NCI-H187 (cell line): Measurements from ENCODE around the gene SFMBT1.

Experiments
- DNase-seq, 2 experiments: peaks; one replicate each; lab custom pipeline; 2025; lab: John Stamatoyannopoulos, UW

SFMBT1 gene, protein sequence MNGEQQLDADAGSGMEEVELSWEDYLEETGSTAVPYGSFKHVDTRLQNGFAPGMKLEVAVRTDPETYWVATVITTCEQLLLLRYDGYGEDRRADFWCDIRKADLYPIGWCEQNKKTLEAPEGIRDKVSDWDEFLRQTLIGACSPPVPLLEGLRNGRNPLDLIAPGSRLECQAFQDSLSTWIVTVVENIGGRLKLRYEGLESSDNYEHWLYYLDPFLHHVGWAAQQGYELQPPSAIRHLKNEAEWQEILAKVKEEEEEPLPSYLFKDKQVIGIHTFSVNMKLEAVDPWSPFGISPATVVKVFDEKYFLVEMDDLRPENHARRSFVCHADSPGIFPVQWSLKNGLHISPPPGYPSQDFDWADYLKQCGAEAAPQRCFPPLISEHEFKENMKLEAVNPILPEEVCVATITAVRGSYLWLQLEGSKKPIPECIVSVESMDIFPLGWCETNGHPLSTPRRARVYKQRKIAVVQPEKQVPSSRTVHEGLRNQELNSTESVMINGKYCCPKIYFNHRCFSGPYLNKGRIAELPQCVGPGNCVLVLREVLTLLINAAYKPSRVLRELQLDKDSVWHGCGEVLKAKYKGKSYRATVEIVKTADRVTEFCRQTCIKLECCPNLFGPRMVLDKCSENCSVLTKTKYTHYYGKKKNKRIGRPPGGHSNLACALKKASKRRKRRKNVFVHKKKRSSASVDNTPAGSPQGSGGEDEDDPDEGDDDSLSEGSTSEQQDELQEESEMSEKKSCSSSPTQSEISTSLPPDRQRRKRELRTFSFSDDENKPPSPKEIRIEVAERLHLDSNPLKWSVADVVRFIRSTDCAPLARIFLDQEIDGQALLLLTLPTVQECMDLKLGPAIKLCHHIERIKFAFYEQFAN

GRCh38 chr3:53045518-53046170 is at the start of gene SFMBT1:
Gene SFMBT1, minus strand, starts transcription at chr3:53046073. Its CDS starts 76,945 bp downstream, at chr3:52969128.
- DNase-seq: peak in 1 of 2 experiments; percentile 33

- DNase-seq: no peak
These were observed 47.1 kb upstream of the SFMBT1 start for GRCh38 chr3:53092942-53093341.

GRCh38 chr3:53092216-53092615 is 46.3 kb upstream of the SFMBT1 start:
- DNase-seq: no peak

DNA sequence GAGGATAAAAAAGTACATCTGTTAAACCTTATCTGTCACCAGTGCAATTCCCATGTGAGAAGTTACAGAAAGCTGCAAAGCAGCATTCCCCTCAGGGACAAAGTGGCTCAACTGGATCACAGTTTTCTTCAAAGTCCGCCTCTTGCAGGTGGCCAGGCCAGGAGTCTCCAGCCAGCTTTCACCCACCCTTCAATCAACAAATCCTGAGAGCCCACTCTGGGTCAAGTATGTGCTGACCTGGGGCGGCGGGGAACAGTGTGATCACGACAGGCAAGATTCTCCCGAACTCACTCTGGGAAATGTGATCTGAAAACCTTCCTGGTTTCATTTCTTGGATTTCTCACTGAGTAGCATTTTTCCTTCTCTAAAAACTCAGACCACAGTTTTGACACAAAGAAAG is 45.1 kb upstream of the SFMBT1 start:
- no peak for DNase-seq

DNA sequence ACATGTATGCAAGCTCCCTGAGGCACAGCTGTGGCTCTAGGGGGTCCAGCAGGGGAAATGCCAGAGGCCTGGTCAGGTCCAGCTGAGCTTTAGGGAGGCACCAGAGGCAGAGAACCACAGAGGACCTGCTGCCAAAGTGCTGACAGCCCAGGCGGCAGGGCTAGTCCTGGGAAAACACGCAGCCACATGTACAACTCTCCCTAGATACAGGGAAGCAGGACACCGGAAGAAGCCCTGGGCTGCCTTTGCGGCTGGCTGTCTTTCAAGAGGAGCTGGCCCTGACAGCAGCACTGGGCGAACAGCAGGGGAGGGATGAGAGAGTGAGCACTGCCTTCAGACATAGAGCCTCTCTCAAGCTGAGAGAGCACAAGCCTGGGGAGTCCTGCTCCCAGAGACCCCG is 43.6 kb upstream of the SFMBT1 start:
- no peak for DNase-seq

- no peak for DNase-seq
These were observed 39.6 kb upstream of the SFMBT1 start for GRCh38 chr3:53085476-53085875.

- DNase-seq: no peak
These were observed 38.6 kb upstream of the SFMBT1 start for GRCh38 chr3:53084310-53085001.

GRCh38 chr3:53083949-53084309 is 38.1 kb upstream of the SFMBT1 start:
- DNase-seq: no peak

- DNase-seq: no peak
These were observed 37.6 kb upstream of the SFMBT1 start for GRCh38 chr3:53083521-53083920.

GRCh38 chr3:53082736-53083135 is 36.9 kb upstream of the SFMBT1 start:
- no peak for DNase-seq

GRCh38 chr3:53081318-53081717 is 35.4 kb upstream of the SFMBT1 start:
- no peak for DNase-seq

- DNase-seq: no peak
These were observed 34.8 kb upstream of the SFMBT1 start for GRCh38 chr3:53080612-53081205.

DNA sequence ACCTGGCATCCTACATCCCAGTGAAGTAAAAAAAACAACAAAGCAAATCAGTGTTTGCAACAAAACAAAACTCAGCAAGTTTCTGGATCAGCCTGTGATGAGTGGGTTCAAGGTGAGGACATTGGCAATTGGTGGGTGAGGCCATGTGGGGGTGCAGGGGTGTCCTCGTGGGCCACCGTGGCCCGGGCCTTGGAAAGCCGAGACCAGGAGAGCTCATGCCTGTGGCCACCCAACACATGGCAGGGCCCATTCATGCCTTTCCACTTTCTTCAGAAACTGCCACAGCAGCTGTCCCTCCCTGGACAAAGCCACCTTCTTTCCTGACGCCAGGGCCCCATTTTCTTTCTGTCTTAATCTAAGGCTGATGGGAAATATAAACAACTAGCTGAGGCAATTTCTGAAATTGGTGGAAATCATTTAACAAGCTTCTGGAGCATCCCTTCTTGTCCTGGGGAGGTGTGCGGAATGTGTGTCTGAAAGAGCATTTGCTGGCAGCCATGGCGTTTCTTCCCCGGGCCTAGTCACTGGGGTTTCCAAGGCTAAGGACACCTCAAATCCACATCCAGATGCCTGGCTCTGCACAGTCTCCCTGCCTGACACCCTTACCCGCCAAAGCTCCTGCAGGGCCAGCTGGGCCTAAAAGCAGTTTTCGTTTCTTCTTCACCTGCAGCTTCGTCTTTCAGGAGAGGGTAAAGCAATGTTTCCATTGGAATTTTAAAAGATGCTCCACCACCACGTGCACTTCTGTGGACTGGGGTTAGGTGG is 34.1 kb upstream of the SFMBT1 start:
- no peak for DNase-seq

DNA sequence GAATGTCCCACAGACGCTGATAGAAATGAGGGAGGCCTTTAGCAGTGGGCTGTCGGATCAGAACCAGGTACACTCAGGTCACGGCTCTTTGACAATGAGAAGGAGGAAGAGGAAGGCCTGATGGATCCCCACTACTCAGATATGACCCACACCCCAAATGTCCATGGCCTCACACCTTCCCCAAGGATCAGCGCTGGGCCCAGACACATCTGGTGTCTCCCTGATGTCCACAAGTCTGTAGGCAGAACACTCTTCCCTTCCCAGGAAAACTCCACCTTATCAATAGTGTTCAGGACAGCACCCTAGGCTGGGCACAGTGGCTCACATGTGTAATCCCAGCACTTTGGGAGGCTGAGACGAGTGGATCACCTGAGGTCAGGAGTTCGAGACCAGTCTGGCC is 33.3 kb upstream of the SFMBT1 start:
- no peak for DNase-seq

- DNase-seq: no peak
These were observed 32.8 kb upstream of the SFMBT1 start for GRCh38 chr3:53078656-53079055.

- DNase-seq: no peak
These were observed 31.8 kb upstream of the SFMBT1 start for GRCh38 chr3:53077476-53078220.

DNA sequence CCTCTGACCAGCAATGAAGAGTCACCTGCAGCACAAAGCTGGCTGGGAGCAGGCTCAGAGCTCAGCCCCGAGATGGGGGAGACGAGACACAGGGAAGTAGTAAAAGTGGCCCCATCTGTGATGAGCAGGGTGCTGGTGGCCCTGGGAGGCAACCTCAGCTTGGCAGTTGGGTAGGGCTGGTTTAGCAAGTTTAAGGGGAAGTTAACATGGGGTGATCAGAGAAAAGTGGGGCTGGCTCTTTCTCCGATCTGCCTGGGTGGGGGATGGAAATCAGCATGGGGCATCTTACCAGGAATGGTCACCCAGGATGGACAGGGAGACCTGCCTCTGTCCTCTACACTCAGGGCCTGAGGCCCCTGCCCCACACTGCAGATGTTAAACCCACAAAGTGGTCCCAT is 29.9 kb upstream of the SFMBT1 start:
- no peak for DNase-seq

DNA sequence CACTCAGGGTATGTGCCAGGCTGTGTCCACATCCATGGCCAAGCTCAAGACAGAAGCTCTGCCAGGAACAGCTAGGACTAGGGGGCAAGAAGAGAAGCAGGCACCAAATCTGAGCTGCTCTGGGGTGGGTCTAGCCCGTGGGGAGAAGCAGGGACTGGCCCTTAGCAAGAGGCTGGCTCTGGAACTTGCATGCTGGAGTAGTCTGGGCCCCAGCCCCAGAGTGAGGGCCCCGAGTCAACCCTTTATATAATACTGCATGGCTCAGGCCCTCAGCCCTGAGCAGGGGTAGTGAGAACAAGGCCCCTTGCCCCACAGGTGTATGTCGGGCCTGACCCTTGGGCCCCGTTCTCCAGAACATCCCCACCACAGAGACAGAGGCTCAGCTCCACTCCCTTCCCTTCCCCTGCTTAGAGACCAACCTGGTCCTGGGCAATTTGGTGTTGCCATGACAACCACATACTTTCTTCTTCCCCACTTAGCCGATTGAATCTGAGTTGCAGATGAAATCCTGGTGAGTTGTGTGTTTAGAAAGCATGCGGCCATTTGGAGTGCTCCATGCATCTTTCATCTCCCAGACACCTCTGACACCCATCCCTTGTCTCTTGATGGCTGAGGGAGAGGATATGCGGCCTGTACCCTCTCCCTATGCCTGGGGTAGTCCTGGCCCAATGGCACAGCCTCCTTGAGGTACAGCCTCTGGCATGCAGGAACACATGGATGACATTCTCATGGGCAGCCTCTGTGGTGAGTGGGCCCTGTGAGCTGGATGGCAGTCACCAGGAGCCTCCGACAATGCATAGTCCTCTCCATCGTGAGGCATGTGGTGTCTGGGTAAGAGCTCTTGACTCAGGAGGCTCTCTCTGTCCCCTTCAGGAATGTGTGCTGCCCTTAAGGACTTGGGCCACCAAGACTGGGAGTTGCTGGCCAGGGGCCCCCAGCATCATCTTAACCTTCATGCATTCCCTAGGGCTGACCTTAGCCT is 29.2 kb upstream of the SFMBT1 start:
- no peak for DNase-seq

- no peak for DNase-seq
These were observed 28.5 kb upstream of the SFMBT1 start for GRCh38 chr3:53074366-53074696.
